Hepatocyte (in vitro differentiated cells): ENCODE data around the gene PRDM5.

Experiments
- CTCF ChIP-seq: fragments of 200-600 bp; sonication (generic); IDR thresholded peaks from 2 replicates; pipeline ENCODE4 v1.5.1; 2016; ENCODE audit warnings: antibody characterized with exemption, mild to moderate bottlenecking; ENCODE audit not compliant: poor library complexity
- EZH2 ChIP-seq: fragments of 200-600 bp; sonication (generic); IDR thresholded peaks from 2 replicates; pipeline ENCODE4 v1.6.1; 2016; ENCODE audit warnings: antibody characterized with exemption, mild to moderate bottlenecking, borderline replicate concordance
- EZH2phosphoT487 ChIP-seq: fragments of 200-600 bp; sonication (generic); IDR thresholded peaks from one replicate; pipeline ENCODE4 v1.6.1; 2018; ENCODE audit warnings: antibody characterized with exemption, mild to moderate bottlenecking, low read depth, moderate library complexity; ENCODE audit not compliant: unreplicated experiment, severe bottlenecking

- TF ChIP-seq EZH2, result no peak
- TF ChIP-seq CTCF, result no peak
- no peak for TF ChIP-seq EZH2phosphoT487
Observed at GRCh38 chr4:120871173-120871572, 51.4 kb downstream of the PRDM5 start.
